MCF 10A (cell line): ENCODE results near the gene FECH. TPM values are rescaled to one million over a fixed set of nuclear protein-coding genes. Genes with fewer than 3 reads are reported as not detected.

ENCODE experiments used
- BruUV-seq: library from RNA; stranded (reverse); fragments of 400-500 nt; replicated peaks from 2 replicates; lab custom pipeline; 2021; lab: Mats Ljungman, UMichigan
- CTCF ChIA-PET: fragments of 300-600 bp; sonication (Branson Sonifier 250); formaldehyde crosslinking; extraction: SDS; loops from one replicate; lab custom pipeline; 2021; ENCODE audit warnings: antibody characterized with exemption, inconsistent platforms; lab: Yijun Ruan, JAX
- POLR2A ChIA-PET: fragments of 300-600, 350-650 bp; sonication (Branson Sonifier 250); formaldehyde crosslinking; extraction: SDS; loops from one replicate; lab custom pipeline; 2020; ENCODE audit warnings: antibody characterized with exemption, inconsistent platforms; lab: Yijun Ruan, JAX
- DNase-seq: peaks from one replicate; pipeline ENCODE4 v3.0.0-alpha.2; 2018; ENCODE audit not compliant: unreplicated experiment
- H3K27ac Mint-ChIP-seq: one replicate; pipeline ENCODE4 v1.8.0; 2022; ENCODE audit warnings: mild to moderate bottlenecking, low read depth, mixed read lengths; ENCODE audit not compliant: unreplicated experiment
- H3K27me3 Mint-ChIP-seq: one replicate; pipeline ENCODE4 v1.8.0; 2022; ENCODE audit warnings: mixed read lengths; ENCODE audit not compliant: insufficient read depth, unreplicated experiment
- H3K36me3 Mint-ChIP-seq: one replicate; pipeline ENCODE4 v1.8.0; 2022; ENCODE audit warnings: mild to moderate bottlenecking, moderate library complexity, mixed read lengths; ENCODE audit not compliant: insufficient read depth, unreplicated experiment
- H3K4me1 Mint-ChIP-seq: one replicate; pipeline ENCODE4 v1.8.0; 2022; ENCODE audit warnings: mixed read lengths; ENCODE audit not compliant: insufficient read depth, unreplicated experiment
- H3K4me3 Mint-ChIP-seq: one replicate; pipeline ENCODE4 v1.8.0; 2022; ENCODE audit warnings: mild to moderate bottlenecking, moderate library complexity, mixed read lengths; ENCODE audit not compliant: unreplicated experiment
- H3K9me3 Mint-ChIP-seq: one replicate; pipeline ENCODE4 v1.8.0; 2022; ENCODE audit warnings: mixed read lengths; ENCODE audit not compliant: unreplicated experiment
- CTCF ChIP-seq: fragments of 200-600 bp; IDR thresholded peaks from one replicate; pipeline ENCODE4 v1.8.0; 2022; ENCODE audit warnings: antibody characterized with exemption, mild to moderate bottlenecking; ENCODE audit not compliant: unreplicated experiment
- intact Hi-C: fragments of 100-400 bp; cut with micrococcal nuclease; formaldehyde crosslinking; loops from 2 replicates; pipeline ENCODE4 v1.14.1; 2022
- total RNA-seq: library from RNA; stranded (reverse); gene quantifications from 2 replicates; pipeline ENCODE4 v1.2.3, GENCODE V29; 2022

The FECH gene
- total RNA-seq, 1 experiment from 2014 or later: 23.4 TPM

GRCh38 chr18:57502624-57503023, 83.9 kb downstream of the FECH start:
- no peak overlapping the region for H3K4me3 Mint-ChIP-seq
- H3K27me3 Mint-ChIP-seq: peaks cover 67% of the 10 kb centered on the region
- no peaks in the 10 kb centered on the region for H3K4me1 Mint-ChIP-seq
- intact Hi-C loops: no loop called here
- no peak overlapping the region for H3K27ac Mint-ChIP-seq
- POLR2A ChIA-PET: no interaction called here
- DNase-seq: no peak
- no TSS peak for BruUV-seq
- CTCF ChIA-PET: interaction anchor here (0.6 kb wide), 1 partner anchor 713 kb away, joined by 3 read pairs; no protein-coding TSS in a partner anchor
- no peak for TF ChIP-seq CTCF
- no peaks in the 10 kb centered on the region for H3K36me3 Mint-ChIP-seq
- no peaks in the 10 kb centered on the region for H3K9me3 Mint-ChIP-seq

- no TSS peak for BruUV-seq
- no peaks in the 10 kb centered on the region for H3K9me3 Mint-ChIP-seq
- intact Hi-C loops: no loop called here
- POLR2A ChIA-PET: no interaction called here
- CTCF ChIA-PET: interaction anchor here (0.6 to 1.7 kb wide), 2 partner anchors 10 to 21 kb away, joined by 3 to 5 read pairs; no protein-coding TSS in a partner anchor
- TF ChIP-seq CTCF: no peak
- H3K4me1 Mint-ChIP-seq: no peaks in the 10 kb centered on the region
- peaks cover 28% of the 10 kb centered on the region for H3K27me3 Mint-ChIP-seq
- H3K27ac Mint-ChIP-seq: no peak overlapping the region
- H3K36me3 Mint-ChIP-seq: no peaks in the 10 kb centered on the region
- no peak for DNase-seq
- no peak overlapping the region for H3K4me3 Mint-ChIP-seq
Observed at GRCh38 chr18:57498682-57499256, 87.7 kb downstream of the FECH start.

Other genes with a start within 250 kb of the FECH start
- gene ST8SIA3, start 234.1 kb downstream of the FECH start, total RNA-seq: not detected in 2 replicates
- 0.49 and 0.89 TPM in 2 replicates for gene ONECUT2, start 151.3 kb downstream of the FECH start, total RNA-seq
- 162 and 175 TPM in 2 replicates for gene NARS1, start 35.1 kb upstream of the FECH start, total RNA-seq
- gene ATP8B1, start 216.6 kb upstream of the FECH start, total RNA-seq: 1.4 and 1.8 TPM in 2 replicates